Measurements from ENCODE around the gene ABCC4.

ABCC4 gene

DNA sequence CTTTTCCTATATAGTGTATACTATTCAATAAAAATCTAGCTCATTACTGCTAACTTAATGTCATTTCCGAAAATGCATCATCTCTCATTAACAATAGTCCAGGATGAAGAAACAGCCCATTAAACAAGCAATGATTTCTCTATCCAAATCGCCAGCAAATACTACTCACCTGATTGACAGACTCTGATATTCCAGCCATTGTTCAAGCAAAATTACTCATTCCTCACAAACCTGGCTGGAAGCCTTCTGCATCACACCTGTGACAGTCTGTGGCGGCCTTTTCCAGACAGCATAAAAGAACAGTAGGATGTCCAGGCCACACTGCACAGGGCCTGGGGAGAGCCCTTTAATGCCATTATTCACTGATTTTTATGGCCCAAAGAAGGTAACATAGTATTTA is 115.9 kb downstream of the ABCC4 start:
- TF ChIP-seq, protein P1, sequence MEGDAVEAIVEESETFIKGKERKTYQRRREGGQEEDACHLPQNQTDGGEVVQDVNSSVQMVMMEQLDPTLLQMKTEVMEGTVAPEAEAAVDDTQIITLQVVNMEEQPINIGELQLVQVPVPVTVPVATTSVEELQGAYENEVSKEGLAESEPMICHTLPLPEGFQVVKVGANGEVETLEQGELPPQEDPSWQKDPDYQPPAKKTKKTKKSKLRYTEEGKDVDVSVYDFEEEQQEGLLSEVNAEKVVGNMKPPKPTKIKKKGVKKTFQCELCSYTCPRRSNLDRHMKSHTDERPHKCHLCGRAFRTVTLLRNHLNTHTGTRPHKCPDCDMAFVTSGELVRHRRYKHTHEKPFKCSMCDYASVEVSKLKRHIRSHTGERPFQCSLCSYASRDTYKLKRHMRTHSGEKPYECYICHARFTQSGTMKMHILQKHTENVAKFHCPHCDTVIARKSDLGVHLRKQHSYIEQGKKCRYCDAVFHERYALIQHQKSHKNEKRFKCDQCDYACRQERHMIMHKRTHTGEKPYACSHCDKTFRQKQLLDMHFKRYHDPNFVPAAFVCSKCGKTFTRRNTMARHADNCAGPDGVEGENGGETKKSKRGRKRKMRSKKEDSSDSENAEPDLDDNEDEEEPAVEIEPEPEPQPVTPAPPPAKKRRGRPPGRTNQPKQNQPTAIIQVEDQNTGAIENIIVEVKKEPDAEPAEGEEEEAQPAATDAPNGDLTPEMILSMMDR (IDR thresholded peaks at IDR 0.05; ENCODE audit: low read depth, low read length) = no peak
- no peak overlapping the region for H3K4me3 ChIP-seq (ENCODE audit: low read depth, low read length)

DNA sequence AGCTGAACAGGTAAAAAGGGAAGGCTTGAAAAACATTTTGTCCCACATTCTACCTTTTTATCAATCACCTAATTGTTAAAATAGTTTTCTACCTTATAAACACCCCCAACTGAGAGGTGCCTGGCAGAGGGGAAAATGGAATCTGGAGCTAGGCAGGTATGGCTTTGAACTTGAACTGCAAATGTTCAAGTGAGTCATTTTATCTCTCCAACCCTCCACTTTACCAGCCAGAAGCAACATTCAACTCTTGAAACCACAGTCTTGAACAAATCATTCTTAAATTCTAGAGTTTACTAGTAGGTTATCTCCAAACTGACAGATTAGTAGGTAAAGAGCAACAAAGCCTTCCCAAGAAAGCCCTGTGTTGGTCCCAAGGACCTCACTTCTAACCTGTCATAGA is 116.9 kb downstream of the ABCC4 start:
- H3K4me3 ChIP-seq (ENCODE audit: low read depth, low read length) = no peak overlapping the region
- TF ChIP-seq, protein P1 (IDR thresholded peaks at IDR 0.05; ENCODE audit: low read depth, low read length) = no peak

DNA sequence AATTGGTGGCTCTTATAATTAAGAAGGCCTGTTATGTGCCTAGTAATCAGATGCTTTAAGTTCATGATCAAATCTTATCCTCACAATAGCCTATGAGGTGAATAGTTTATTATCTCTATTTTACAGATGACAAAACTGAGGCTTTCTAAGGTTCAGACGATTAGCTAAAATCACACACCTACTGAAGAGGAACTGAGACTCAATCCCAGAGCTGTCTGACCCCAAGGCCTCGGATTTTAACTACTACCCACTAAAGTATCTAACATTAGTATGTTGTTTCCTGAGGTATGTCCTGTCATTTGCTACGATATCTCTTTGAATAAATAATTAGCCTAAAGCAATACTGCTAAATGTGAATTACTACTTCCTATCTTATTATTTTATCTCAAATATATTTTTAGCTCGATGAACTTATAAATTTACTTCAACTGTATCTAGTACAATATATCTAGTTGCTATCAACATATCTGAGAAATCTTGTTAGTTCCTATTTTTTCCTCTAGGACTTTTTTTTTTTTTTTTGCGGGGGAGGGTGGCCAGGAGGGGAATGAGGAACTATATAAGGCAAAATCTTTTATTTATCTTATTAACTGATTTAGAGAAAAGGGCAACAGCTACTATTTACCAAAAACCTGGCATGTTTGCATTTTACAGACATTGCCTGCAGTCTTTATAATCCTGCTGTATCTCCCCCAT is 118.5 kb downstream of the ABCC4 start:
- no peak overlapping the region for H3K4me3 ChIP-seq (ENCODE audit: low read depth, low read length)
- TF ChIP-seq, protein P1 (IDR thresholded peaks at IDR 0.05; ENCODE audit: low read depth, low read length) = no peak

DNA sequence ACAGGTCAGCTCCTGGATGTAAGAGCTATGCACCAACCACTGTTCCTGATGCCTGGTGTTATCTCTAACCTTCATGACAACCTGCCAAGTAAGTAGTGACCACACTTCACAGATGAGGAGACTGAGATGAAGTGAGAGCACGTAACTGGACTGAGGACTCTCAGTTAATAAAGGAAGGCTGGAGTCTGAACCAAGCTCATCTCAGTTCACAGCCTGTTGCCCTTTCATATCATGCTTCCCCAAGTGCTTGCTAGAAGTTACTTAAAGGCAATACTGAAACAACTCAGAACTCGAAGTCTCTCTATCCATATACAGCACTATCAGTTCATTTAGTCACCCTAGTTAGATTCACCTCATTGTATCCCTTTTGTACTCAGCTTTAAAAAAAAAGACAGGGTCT is 119.7 kb downstream of the ABCC4 start:
- TF ChIP-seq, protein P1 (IDR thresholded peaks at IDR 0.05; ENCODE audit: low read depth, low read length) = no peak
- H3K4me3 ChIP-seq (ENCODE audit: low read depth, low read length) = no peak overlapping the region

DNA sequence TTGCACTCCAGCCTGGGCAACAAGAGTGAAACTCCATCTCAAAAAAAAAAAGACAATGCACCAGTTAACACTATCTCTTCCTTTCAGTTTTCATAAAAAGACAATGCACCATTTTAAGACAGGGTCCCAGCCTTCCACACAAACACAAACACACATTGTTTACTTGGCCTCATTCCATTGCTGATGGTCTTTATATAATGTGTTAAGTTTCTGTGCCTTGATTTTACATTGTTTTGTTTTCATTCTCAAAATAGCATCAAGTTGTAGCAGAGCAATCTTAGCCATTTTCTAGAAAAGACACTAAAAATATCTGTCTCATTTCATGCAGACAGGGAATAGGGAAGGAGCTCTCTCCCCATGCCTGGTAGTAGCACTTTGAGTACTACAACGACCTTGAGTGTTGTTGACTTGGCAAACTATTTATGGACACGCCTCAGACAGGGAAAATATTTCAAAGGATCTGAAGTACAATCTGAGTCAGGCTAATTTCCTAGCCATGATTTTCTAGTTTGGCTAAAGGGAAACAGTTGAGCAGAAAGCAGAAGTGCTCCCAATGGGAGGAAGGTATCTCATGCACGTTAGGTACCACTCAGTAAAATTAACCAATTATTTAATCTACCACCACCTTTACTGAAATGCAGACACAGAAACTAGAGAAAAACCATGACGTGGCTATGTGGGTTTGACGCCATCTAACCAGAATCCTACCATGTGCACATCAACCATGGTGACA is 120.6 kb downstream of the ABCC4 start:
- TF ChIP-seq, protein P1 (IDR thresholded peaks at IDR 0.05; ENCODE audit: low read depth, low read length) = no peak
- H3K4me3 ChIP-seq (ENCODE audit: low read depth, low read length) = no peak overlapping the region

DNA sequence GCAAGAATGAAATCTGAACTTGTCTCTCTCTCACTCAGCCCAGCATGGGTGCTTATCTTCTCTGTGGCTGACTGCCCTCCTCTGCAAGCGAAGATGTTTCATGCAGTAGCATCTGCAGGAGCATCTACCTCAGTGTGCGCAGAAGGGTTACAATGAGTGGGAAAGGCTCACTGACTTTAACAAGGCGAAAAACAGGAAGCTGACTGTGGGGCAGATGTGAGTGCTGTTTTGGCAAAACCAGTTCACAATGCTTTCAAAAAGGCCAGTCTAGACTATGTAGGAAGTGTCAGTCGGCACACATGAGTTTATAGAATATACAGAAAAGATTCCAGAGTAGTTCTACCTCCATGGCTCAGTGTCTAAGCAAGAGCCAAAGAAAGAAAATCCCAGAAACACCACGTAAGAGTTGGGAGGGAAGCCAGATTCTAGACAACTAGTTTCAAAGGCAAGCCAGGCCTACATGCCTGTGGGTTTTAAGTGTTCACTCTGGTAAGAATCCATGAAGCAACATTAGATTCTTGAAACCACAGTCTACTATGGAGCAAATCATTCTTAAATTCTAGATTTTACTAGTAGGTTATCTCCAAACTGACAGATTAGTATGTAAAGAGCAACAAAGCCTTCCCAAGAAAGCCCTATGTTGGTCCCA is 124.5 kb downstream of the ABCC4 start:
- TF ChIP-seq, protein P1 (IDR thresholded peaks at IDR 0.05; ENCODE audit: low read depth, low read length) = no peak
- no peak overlapping the region for H3K4me3 ChIP-seq (ENCODE audit: low read depth, low read length)

DNA sequence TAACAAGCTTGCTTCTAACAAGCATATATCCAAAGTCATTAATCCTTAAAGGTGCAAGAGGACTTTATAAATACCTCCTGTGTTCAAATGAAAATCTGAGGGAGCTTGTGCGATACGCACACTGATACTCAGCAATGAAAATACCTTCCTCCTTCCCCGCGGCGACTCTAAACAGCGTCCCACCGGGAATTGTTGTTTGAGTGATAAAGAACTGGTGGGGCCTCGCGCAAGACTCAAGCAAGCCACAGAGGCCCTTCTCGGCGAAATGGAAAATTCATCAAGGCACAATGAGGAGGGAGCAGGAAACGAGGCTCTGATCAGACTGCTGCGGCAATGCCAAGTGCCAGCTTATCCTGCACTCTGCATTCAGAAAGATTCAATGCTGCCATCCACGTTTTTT is 126.7 kb downstream of the ABCC4 start:
- no peak overlapping the region for H3K4me3 ChIP-seq (ENCODE audit: low read depth, low read length)
- TF ChIP-seq, protein P1 (IDR thresholded peaks at IDR 0.05; ENCODE audit: low read depth, low read length) = no peak
